ENCODE results near the gene WDPCP.

GRCh38 chr2:63159262-63159661 is 429.0 kb downstream of the WDPCP start:
- no peak for TF ChIP-seq CTCF (IDR thresholded peaks at IDR 0.05)
- no peak for TF ChIP-seq POLR2A (IDR thresholded peaks at IDR 0.05)
